Common myeloid progenitor, CD34-positive (primary cell): ENCODE results near the gene MYCBPAP.

Experiments used
- CTCF ChIA-PET: fragments of 350-600 bp; sonication (Branson Sonifier 250); formaldehyde crosslinking; loops from one replicate; lab custom pipeline; 2021; ENCODE audit warnings: antibody characterized with exemption; lab: Charles Lee
- POLR2A ChIA-PET: fragments of 350-600 bp; sonication (Branson Sonifier 250); formaldehyde crosslinking; loops from one replicate; lab custom pipeline; 2021; ENCODE audit warnings: antibody characterized with exemption; lab: Charles Lee
- DNase-seq, 3 donors: peaks; one replicate each; pipeline versions ENCODE4 v3.0.0 to v3.0.0-alpha.2; 2013
- H3K27ac ChIP-seq, 2 experiments: 1 replicate in 1 of 2; 2 replicates in 1 of 2; pipeline ENCODE4 v1.7.0; 2013; ENCODE audit warnings: inconsistent platforms in 2 of 2, low read length in 2 of 2, mild to moderate bottlenecking in 2 of 2, low read depth in 1 of 2, moderate library complexity in 1 of 2; ENCODE audit not compliant: severe bottlenecking in 2 of 2, insufficient read depth in 1 of 2, poor library complexity in 1 of 2
- H3K27me3 ChIP-seq, 5 experiments: replicated peaks in 2 of 5; 1 replicate in 3 of 5; 2 replicates in 2 of 5; pipeline versions ENCODE4 v1.6.1 to v1.7.0; 2013; ENCODE audit warnings: low read length in 4 of 5, mild to moderate bottlenecking in 2 of 5, moderate library complexity in 2 of 5, inconsistent platforms in 1 of 5; ENCODE audit not compliant: insufficient read depth in 5 of 5, control insufficient read depth in 4 of 5
- H3K36me3 ChIP-seq, 4 experiments: 1 replicate in 2 of 4; 2 replicates in 2 of 4; pipeline versions ENCODE4 v1.6.1 to v1.7.0; 2013; ENCODE audit warnings: low read length in 3 of 4, control low read depth in 1 of 4, mild to moderate bottlenecking in 1 of 4; ENCODE audit not compliant: control insufficient read depth in 4 of 4, insufficient read depth in 4 of 4
- H3K4me1 ChIP-seq, 4 experiments: 1 replicate in 3 of 4; 2 replicates in 1 of 4; pipeline versions ENCODE4 v1.6.1 to v1.7.1; 2013; ENCODE audit warnings: low read length in 3 of 4, mild to moderate bottlenecking in 3 of 4, control low read depth in 1 of 4, inconsistent platforms in 1 of 4, moderate library complexity in 1 of 4; ENCODE audit not compliant: control insufficient read depth in 4 of 4, insufficient read depth in 4 of 4; ENCODE audit errors: control extremely low read depth in 1 of 4
- H3K4me3 ChIP-seq, 7 experiments: 1 replicate in 4 of 7; 2 replicates in 3 of 7; pipeline versions ENCODE4 v1.5.1 to v1.7.0; 2013; ENCODE audit warnings: mild to moderate bottlenecking in 7 of 7, low read length in 6 of 7, moderate library complexity in 6 of 7, inconsistent platforms in 2 of 7, low read depth in 2 of 7, control low read depth in 1 of 7; ENCODE audit not compliant: insufficient read depth in 4 of 7, control insufficient read depth in 1 of 7; ENCODE audit errors: extremely low read depth in 1 of 7
- H3K9me3 ChIP-seq, 5 experiments: 1 replicate in 4 of 5; 2 replicates in 1 of 5; pipeline versions ENCODE4 v1.6.1 to v1.7.1; 2013; ENCODE audit warnings: low read length in 4 of 5, mild to moderate bottlenecking in 2 of 5, inconsistent platforms in 1 of 5, low read depth in 1 of 5, moderate library complexity in 1 of 5; ENCODE audit not compliant: control insufficient read depth in 4 of 5, insufficient read depth in 2 of 5; ENCODE audit errors: control extremely low read depth in 1 of 5
- WGBS: methylation state at CpG from one replicate; pipeline ENCODE4 v1.1.5; 2013; ENCODE audit not compliant: insufficient coverage; 5-methylcytosine and 5-hydroxymethylcytosine counted together

MYCBPAP gene

GRCh38 chr17:50544516-50544915 lies 36.3 kb downstream of the MYCBPAP start:
- no peaks in the 10 kb centered on the region for H3K9me3 ChIP-seq
- DNase-seq, result no peak
- H3K4me3 ChIP-seq, result no peak overlapping the region
- H3K27ac ChIP-seq, result no peak overlapping the region
- H3K36me3 ChIP-seq, result peaks cover 0 to 4% (median under 1%) of the 10 kb centered on the region in 4 experiments
- peaks cover 0 to 24% (median 16%) of the 10 kb centered on the region in 4 experiments for H3K4me1 ChIP-seq
- CTCF ChIA-PET, result interaction anchor here (0.5 to 16.6 kb wide), 7 partner anchors 9 to 136 kb away, joined by 3 to 325 read pairs (median 3); no protein-coding TSS in a partner anchor
- WGBS, result 51% methylated on average over 7 of the region's 7 CpGs
- POLR2A ChIA-PET, result no interaction called here
- peaks cover 0 to 6% (median 0%) of the 10 kb centered on the region in 5 experiments for H3K27me3 ChIP-seq

GRCh38 chr17:50545311-50545710 lies 37.1 kb downstream of the MYCBPAP start:
- ChIA-PET CTCF (interaction anchor here (0.9 to 16.6 kb wide), 6 partner anchors 9 to 137 kb away, joined by 3 to 325 read pairs (median 3); no protein-coding TSS in a partner anchor), POLR2A (interaction anchor here (0.6 kb wide), 1 partner anchor 78 kb away, joined by 3 read pairs; no protein-coding TSS in a partner anchor)
- no peak overlapping the region for H3K27ac ChIP-seq
- H3K4me1 ChIP-seq, result peaks cover 0 to 24% (median 16%) of the 10 kb centered on the region in 4 experiments
- H3K36me3 ChIP-seq, result peaks cover 0 to 9% (median 6%) of the 10 kb centered on the region in 4 experiments
- no peaks in the 10 kb centered on the region for H3K9me3 ChIP-seq
- WGBS, result 66% methylated on average over 8 of the region's 8 CpGs
- DNase-seq, result no peak
- H3K4me3 ChIP-seq, result no peak overlapping the region
- H3K27me3 ChIP-seq, result peaks cover 0 to 6% (median 0%) of the 10 kb centered on the region in 5 experiments

GRCh38 chr17:50546701-50547034 lies 38.4 kb downstream of the MYCBPAP start:
- 50% methylated on average over 4 of the region's 4 CpGs for WGBS
- H3K4me3 ChIP-seq, result peak overlapping the region in 6 of 7 experiments; percentile 53 to 82 (median 70)
- H3K27ac ChIP-seq, result no peak overlapping the region
- peaks cover 0 to 6% (median 0%) of the 10 kb centered on the region in 5 experiments for H3K27me3 ChIP-seq
- DNase-seq, result no peak
- CTCF ChIA-PET, result interaction anchor here (0.5 to 16.6 kb wide), 10 partner anchors 10 to 184 kb away, joined by 3 to 325 read pairs (median 3); partner anchors contain the start of gene CACNA1G
- peaks cover 0 to 12% (median 8%) of the 10 kb centered on the region in 4 experiments for H3K36me3 ChIP-seq
- H3K4me1 ChIP-seq, result peaks cover 0 to 20% (median 13%) of the 10 kb centered on the region in 4 experiments
- no peaks in the 10 kb centered on the region for H3K9me3 ChIP-seq
- POLR2A ChIA-PET, result no interaction called here

- 3% methylated on average over 38 of the region's 42 CpGs for WGBS
- H3K4me1 ChIP-seq, result peaks cover 0 to 19% (median 11%) of the 10 kb centered on the region in 4 experiments
- H3K4me3 ChIP-seq, result peak within 1 kb of the TSS; percentile 53 to 82 (median 67)
- peaks cover 0 to 6% (median 0%) of the 10 kb centered on the region in 5 experiments for H3K27me3 ChIP-seq
- ChIA-PET CTCF (interaction anchor here (0.7 to 16.6 kb wide), 8 partner anchors 10 to 134 kb away, joined by 3 to 325 read pairs (median 3); partner anchors contain the start of gene CACNA1G), POLR2A (no interaction called here)
- H3K9me3 ChIP-seq, result no peaks in the 10 kb centered on the region
- H3K36me3 ChIP-seq, result peaks cover 0 to 12% (median 8%) of the 10 kb centered on the region in 4 experiments
- DNase-seq, result peak; percentile 84 to 93 (median 87)
- peak within 1 kb of the TSS in 1 of 2 experiments; percentile 73 for H3K27ac ChIP-seq
Measured at GRCh38 chr17:50547035-50547735, 38.9 kb downstream of the MYCBPAP start, which contains the start of gene SPATA20. Gene SPATA20 (plus strand): TSS chr17:50547174. CDS start chr17:50547209, 35 bp downstream.

DNA sequence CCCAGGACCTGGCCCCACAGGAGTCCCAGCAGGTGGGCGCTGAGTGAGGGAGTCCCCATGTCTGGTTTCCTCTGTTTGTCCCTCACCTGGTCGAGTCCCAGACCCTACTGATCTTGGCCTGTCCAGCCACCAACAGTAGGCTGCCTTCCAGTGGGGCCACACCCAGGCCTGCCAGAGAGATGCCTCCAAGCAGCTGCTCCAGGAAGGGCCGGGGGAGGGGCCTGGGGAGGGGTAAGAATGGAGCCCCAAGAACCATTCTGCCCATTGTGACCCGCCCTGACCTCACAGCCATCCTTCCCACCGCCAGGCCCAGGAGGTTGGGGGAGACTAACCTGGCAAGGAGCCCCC lies 39.5 kb downstream of the MYCBPAP start:
- ChIA-PET POLR2A (no interaction called here), CTCF (interaction anchor here (0.9 to 16.6 kb wide), 5 partner anchors 12 to 133 kb away, joined by 3 to 325 read pairs (median 5); partner anchors contain the start of gene CACNA1G)
- H3K4me1 ChIP-seq, result peaks cover 0 to 14% (median 8%) of the 10 kb centered on the region in 4 experiments
- peak overlapping the region in 1 of 2 experiments; percentile 73 for H3K27ac ChIP-seq
- WGBS, result 70% methylated on average over 2 of the region's 5 CpGs
- DNase-seq, result no peak
- H3K36me3 ChIP-seq, result peaks cover 2 to 12% (median 8%) of the 10 kb centered on the region in 4 experiments
- H3K27me3 ChIP-seq, result peaks cover 0 to 6% (median 0%) of the 10 kb centered on the region in 5 experiments
- H3K4me3 ChIP-seq, result peak overlapping the region in 6 of 7 experiments; percentile 58 to 82 (median 70)
- H3K9me3 ChIP-seq, result no peaks in the 10 kb centered on the region

DNA sequence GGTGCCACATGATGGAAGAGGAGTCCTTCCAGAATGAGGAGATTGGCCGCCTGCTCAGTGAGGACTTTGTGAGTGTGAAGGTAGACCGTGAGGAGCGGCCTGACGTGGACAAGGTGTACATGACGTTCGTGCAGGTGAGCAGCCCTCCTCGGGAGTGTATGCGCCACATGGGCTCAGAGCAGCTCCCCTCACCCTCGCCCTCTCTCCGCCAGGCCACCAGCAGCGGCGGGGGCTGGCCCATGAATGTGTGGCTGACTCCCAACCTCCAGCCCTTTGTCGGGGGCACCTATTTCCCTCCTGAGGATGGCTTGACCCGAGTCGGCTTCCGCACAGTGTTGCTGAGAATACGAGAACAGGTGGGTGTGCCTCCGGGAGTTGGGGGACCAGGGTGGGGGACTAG lies 40.6 kb downstream of the MYCBPAP start:
- ChIA-PET CTCF (interaction anchor here (0.7 to 16.6 kb wide), 5 partner anchors 9 to 136 kb away, joined by 4 to 325 read pairs (median 21); partner anchors contain the start of gene CACNA1G), POLR2A (no interaction called here)
- H3K9me3 ChIP-seq, result no peaks in the 10 kb centered on the region
- no peak overlapping the region for H3K27ac ChIP-seq
- DNase-seq, result no peak
- no peak overlapping the region for H3K4me3 ChIP-seq
- H3K4me1 ChIP-seq, result peaks cover 0 to 11% (median 7%) of the 10 kb centered on the region in 4 experiments
- peaks cover 0 to 6% (median 0%) of the 10 kb centered on the region in 5 experiments for H3K27me3 ChIP-seq
- H3K36me3 ChIP-seq, result peaks cover 2 to 12% (median 8%) of the 10 kb centered on the region in 4 experiments
- 93% methylated on average over 9 of the region's 18 CpGs for WGBS
